HG02885 (cell line): ENCODE data around the gene COLGALT1.
"Not testable (repeated sequence)": the region's sequence is repeated elsewhere in the genome, so short reads cannot be mapped to it uniquely, and the experiment has no call there.

Source experiments
- ATAC-seq: cut with Tn5 transposase; IDR thresholded peaks from one replicate; pipeline ENCODE4 v1.9.1; 2021; ENCODE audit warnings: mild to moderate bottlenecking; ENCODE audit not compliant: unreplicated experiment, poor library complexity

COLGALT1 gene

GRCh38 chr19:17532116-17532515 is 23.3 kb upstream of the COLGALT1 start:
- no peak for ATAC-seq

- ATAC-seq, result no peak
Observed at GRCh38 chr19:17532557-17532956, 22.9 kb upstream of the COLGALT1 start.

- no peak for ATAC-seq
Observed at GRCh38 chr19:17534767-17535166, 20.7 kb upstream of the COLGALT1 start.

- no peak for ATAC-seq
Observed at GRCh38 chr19:17536955-17537354, 18.5 kb upstream of the COLGALT1 start.

GRCh38 chr19:17538684-17539237 is 16.7 kb upstream of the COLGALT1 start:
- peak; percentile 5 for ATAC-seq

GRCh38 chr19:17539238-17540117 is 16.0 kb upstream of the COLGALT1 start:
- peak; percentile 79 for ATAC-seq

GRCh38 chr19:17540174-17540573 is 15.3 kb upstream of the COLGALT1 start:
- ATAC-seq, result no peak

GRCh38 chr19:17541184-17541759 is 14.2 kb upstream of the COLGALT1 start:
- no peak for ATAC-seq

- ATAC-seq, result no peak
Observed at GRCh38 chr19:17542042-17542441, 13.4 kb upstream of the COLGALT1 start.

- no peak for ATAC-seq
Observed at GRCh38 chr19:17542793-17543582, 12.5 kb upstream of the COLGALT1 start.

- no peak for ATAC-seq
Observed at GRCh38 chr19:17543986-17544385, 11.5 kb upstream of the COLGALT1 start.

- ATAC-seq, result no peak
Observed at GRCh38 chr19:17544418-17544817, 11.0 kb upstream of the COLGALT1 start.

GRCh38 chr19:17548145-17548544 is 7.3 kb upstream of the COLGALT1 start:
- no peak for ATAC-seq

- ATAC-seq, result no peak
Observed at GRCh38 chr19:17549085-17549740, 6.2 kb upstream of the COLGALT1 start.

- no peak for ATAC-seq
Observed at GRCh38 chr19:17550076-17550667, 5.3 kb upstream of the COLGALT1 start.

- ATAC-seq, result not testable (repeated sequence)
Observed at GRCh38 chr19:17552735-17553134, 2.7 kb upstream of the COLGALT1 start.

GRCh38 chr19:17553256-17553655 is 2.2 kb upstream of the COLGALT1 start:
- ATAC-seq, result no peak

GRCh38 chr19:17554968-17555479 is 425 bp upstream of the COLGALT1 start:
- peak; percentile 5 for ATAC-seq

- peak; percentile 32 for ATAC-seq
Observed at GRCh38 chr19:17555929-17556813, 722 bp downstream of the COLGALT1 start.
